ENCODE measurements around the gene TMC8. TPM values are rescaled to one million over a fixed set of nuclear protein-coding genes. Genes with fewer than 3 reads are reported as not detected.

Gene TMC8
- total and polyA plus RNA-seq, 2 experiments from 2014 or later, result 1.1 to 3.1 TPM

DNA sequence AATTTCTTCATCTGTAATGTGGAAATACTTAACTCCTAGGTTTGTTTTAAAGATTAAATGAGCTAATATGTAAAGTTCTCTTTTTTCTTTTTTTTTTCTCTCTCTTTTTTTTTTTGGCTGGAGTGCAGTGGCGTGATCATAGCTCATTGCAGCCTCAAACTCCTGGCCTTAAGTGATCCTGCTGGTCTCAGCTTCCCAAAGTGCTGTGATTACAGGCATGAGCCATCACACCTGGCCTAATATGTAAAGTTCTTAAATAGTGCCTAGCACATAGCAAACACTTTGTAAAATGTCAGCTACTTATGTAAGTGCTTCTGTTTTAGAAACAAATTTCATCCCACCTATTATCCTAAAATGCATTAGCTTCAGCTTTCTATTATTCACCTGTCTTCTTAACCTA, 42.0 kb upstream of the TMC8 start:
- TF ChIP-seq, protein P1, sequence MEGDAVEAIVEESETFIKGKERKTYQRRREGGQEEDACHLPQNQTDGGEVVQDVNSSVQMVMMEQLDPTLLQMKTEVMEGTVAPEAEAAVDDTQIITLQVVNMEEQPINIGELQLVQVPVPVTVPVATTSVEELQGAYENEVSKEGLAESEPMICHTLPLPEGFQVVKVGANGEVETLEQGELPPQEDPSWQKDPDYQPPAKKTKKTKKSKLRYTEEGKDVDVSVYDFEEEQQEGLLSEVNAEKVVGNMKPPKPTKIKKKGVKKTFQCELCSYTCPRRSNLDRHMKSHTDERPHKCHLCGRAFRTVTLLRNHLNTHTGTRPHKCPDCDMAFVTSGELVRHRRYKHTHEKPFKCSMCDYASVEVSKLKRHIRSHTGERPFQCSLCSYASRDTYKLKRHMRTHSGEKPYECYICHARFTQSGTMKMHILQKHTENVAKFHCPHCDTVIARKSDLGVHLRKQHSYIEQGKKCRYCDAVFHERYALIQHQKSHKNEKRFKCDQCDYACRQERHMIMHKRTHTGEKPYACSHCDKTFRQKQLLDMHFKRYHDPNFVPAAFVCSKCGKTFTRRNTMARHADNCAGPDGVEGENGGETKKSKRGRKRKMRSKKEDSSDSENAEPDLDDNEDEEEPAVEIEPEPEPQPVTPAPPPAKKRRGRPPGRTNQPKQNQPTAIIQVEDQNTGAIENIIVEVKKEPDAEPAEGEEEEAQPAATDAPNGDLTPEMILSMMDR (IDR thresholded peaks at IDR 0.05; ENCODE audit: low read depth, low read length), result no peak
- Histone ChIP-seq H3K27ac (no peak overlapping the region), H3K4me3 (no peak overlapping the region), H3K4me1 (ENCODE audit: low read depth) (no peaks in the 10 kb centered on the region), H3K9me3 (ENCODE audit: low read depth) (no peaks in the 10 kb centered on the region), H3K36me3 (peaks cover 50% of the 10 kb centered on the region), H3K27me3 (no peaks in the 10 kb centered on the region)
- DNase-seq (ENCODE audit: low read depth in 1 of 2, low spot score in 1 of 2), result no peak

DNA sequence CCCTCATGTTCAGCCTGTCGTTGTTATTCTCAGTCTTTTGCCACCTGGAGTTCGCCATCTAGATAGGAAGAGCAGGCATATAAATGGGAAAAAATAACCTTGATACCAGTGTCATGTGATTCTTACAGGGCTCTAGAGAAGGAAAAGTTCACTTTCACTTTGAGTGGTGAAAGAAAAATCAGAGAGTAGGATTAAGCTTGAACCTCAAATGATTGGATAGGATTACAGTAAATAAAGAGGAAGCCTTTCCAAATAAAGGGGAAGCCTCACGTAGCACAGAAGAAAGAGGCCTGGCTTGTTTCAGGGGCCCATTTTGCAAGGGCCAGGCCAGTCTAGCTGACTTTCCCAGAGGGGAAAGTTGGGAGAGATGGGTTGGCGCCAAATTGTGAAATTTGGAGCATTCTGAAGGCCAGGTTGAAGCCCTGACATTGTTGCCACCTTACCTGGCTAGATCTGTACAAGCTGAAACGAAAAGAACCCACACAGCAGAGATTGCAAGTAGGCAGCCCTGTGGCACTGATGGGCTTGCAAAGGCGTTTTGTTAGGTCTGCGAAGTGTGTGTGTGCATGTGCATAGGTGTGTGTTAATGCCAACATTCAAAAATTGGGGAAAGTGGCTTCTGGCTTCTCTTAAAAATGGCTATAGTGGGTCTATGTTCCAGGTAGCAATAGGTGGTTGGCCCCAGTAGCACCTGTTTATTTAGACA, 40.8 kb upstream of the TMC8 start:
- H3K9me3 ChIP-seq (ENCODE audit: low read depth), result no peaks in the 10 kb centered on the region
- H3K4me1 ChIP-seq (ENCODE audit: low read depth), result no peaks in the 10 kb centered on the region
- peaks cover 49% of the 10 kb centered on the region for H3K36me3 ChIP-seq
- TF ChIP-seq, protein P1 (IDR thresholded peaks at IDR 0.05; ENCODE audit: low read depth, low read length), result no peak
- no peak overlapping the region for H3K4me3 ChIP-seq
- no peaks in the 10 kb centered on the region for H3K27me3 ChIP-seq
- DNase-seq (ENCODE audit: low read depth in 1 of 2, low spot score in 1 of 2), result no peak
- H3K27ac ChIP-seq, result peak overlapping the region; percentile 26

DNA sequence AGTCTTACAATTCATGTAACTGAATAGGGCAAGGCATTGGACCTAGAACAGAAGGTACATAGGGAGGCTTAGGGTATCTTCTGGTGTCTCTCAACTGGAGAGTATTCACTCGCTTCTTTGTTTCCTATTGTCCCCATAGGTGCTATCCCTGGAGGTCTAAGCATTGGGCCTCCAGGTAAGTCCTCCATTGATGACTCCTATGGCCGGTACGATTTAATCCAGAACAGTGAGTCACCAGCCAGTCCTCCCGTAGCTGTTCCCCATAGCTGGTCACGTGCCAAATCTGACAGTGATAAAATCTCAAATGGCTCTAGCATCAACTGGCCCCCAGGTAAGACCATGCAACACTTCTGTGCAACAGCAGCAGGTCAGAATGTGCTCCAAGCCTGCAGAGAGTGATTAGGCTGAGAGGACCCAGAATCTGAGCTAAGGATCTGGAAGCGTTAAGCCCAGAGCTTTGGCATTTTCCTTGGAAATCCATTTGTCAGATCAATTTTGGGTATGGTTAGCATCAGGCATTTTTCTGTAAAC, 37.7 kb upstream of the TMC8 start:
- Histone ChIP-seq H3K4me1 (ENCODE audit: low read depth) (no peaks in the 10 kb centered on the region), H3K36me3 (peaks cover 44% of the 10 kb centered on the region), H3K9me3 (ENCODE audit: low read depth) (no peaks in the 10 kb centered on the region), H3K27me3 (no peaks in the 10 kb centered on the region), H3K4me3 (no peak overlapping the region), H3K27ac (no peak overlapping the region)
- no peak for DNase-seq (ENCODE audit: low read depth in 1 of 2, low spot score in 1 of 2)
- TF ChIP-seq, protein P1 (IDR thresholded peaks at IDR 0.05; ENCODE audit: low read depth, low read length), result no peak

DNA sequence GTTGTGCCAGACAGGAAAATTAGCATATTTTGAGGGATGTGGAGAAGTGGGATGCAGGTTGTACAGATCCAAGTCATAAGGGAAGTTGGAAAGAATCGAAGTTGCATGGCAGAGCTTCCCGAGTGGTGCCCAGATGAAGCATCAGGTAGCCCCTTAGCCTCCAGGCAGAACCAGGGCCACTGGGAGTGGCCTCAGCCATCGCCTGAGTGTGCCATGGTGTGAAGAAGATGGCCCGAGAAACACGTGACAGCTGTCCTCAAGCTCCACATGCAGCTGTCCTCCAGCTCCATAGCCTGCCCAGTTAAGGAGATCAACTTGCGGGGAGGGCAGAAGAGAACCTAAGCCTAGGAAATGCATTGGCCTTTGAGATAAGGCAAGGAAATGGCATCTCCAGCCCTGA, 35.5 kb upstream of the TMC8 start:
- DNase-seq (ENCODE audit: low read depth in 1 of 2, low spot score in 1 of 2), result no peak
- Histone ChIP-seq H3K36me3 (peaks cover 56% of the 10 kb centered on the region), H3K4me3 (no peak overlapping the region), H3K9me3 (ENCODE audit: low read depth) (no peaks in the 10 kb centered on the region), H3K4me1 (ENCODE audit: low read depth) (no peaks in the 10 kb centered on the region), H3K27ac (no peak overlapping the region), H3K27me3 (no peaks in the 10 kb centered on the region)
- TF ChIP-seq, protein P1 (IDR thresholded peaks at IDR 0.05; ENCODE audit: low read depth, low read length), result no peak

DNA sequence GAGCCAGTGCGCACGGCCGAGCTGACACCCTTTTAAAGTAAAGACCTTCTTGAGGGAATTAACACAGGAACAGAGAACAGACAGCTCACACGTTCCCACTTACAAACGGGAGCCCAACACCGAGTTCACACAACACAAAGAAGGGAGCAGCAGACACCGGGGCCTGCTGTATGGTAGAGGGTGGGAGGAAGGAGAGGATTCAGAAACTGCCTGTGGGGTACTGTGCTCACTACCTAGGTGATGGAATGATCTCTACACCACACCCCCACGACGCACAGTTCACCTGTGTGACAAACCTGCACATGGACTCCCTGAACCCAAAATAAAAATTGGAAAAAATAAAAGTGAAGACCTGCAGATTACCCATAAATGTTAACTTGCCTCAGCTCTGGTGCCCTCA, 34.5 kb upstream of the TMC8 start:
- no peaks in the 10 kb centered on the region for H3K9me3 ChIP-seq (ENCODE audit: low read depth)
- no peak overlapping the region for H3K4me3 ChIP-seq
- no peak for DNase-seq (ENCODE audit: low read depth in 1 of 2, low spot score in 1 of 2)
- H3K4me1 ChIP-seq (ENCODE audit: low read depth), result no peaks in the 10 kb centered on the region
- TF ChIP-seq, protein P1 (IDR thresholded peaks at IDR 0.05; ENCODE audit: low read depth, low read length), result no peak
- H3K36me3 ChIP-seq, result peaks cover 50% of the 10 kb centered on the region
- no peaks in the 10 kb centered on the region for H3K27me3 ChIP-seq
- no peak overlapping the region for H3K27ac ChIP-seq

Data from cardiac muscle cell (in vitro differentiated cells and primary cell).